ENCODE data around the gene PIP4K2A.

- TF ChIP-seq, protein P1, sequence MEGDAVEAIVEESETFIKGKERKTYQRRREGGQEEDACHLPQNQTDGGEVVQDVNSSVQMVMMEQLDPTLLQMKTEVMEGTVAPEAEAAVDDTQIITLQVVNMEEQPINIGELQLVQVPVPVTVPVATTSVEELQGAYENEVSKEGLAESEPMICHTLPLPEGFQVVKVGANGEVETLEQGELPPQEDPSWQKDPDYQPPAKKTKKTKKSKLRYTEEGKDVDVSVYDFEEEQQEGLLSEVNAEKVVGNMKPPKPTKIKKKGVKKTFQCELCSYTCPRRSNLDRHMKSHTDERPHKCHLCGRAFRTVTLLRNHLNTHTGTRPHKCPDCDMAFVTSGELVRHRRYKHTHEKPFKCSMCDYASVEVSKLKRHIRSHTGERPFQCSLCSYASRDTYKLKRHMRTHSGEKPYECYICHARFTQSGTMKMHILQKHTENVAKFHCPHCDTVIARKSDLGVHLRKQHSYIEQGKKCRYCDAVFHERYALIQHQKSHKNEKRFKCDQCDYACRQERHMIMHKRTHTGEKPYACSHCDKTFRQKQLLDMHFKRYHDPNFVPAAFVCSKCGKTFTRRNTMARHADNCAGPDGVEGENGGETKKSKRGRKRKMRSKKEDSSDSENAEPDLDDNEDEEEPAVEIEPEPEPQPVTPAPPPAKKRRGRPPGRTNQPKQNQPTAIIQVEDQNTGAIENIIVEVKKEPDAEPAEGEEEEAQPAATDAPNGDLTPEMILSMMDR (IDR thresholded peaks at IDR 0.05; ENCODE audit: insufficient read depth, low read length, poor library complexity, severe bottlenecking) = no peak
- no peak for TF ChIP-seq EZH2phosphoT487 (conservative IDR thresholded peaks at IDR 0.05; ENCODE audit: low read length)
Measured at GRCh38 chr10:22722626-22723169, 8.3 kb upstream of the PIP4K2A start.
